ACHN (cell line): ENCODE measurements around the gene RBM22.

Experiments used
- DNase-seq: peaks from one replicate; pipeline ENCODE4 v3.0.0-alpha.2; 2015
- in situ Hi-C: cut with HindIII; loops from 2 replicates; pipeline ENCODE4 v1.10.0; 2017; ENCODE audit warnings: low sequenced_read_pairs, low pct_ligation_motif_present, low pct_unique_long_range_greater_than_20kb

RBM22 gene

GRCh38 chr5:150675069-150675468, 25.8 kb downstream of the RBM22 start:
- no peak for DNase-seq
- in situ Hi-C loops: no loop called here

- in situ Hi-C loops: no loop called here
Measured at GRCh38 chr5:150674341-150674821, 26.5 kb downstream of the RBM22 start.

GRCh38 chr5:150672884-150673275, 28.0 kb downstream of the RBM22 start:
- DNase-seq: no peak
- in situ Hi-C loops: no loop called here

More at GRCh38 chr5:150674341-150674821, 26.5 kb downstream of the RBM22 start:
- DNase-seq: no peak

DNA sequence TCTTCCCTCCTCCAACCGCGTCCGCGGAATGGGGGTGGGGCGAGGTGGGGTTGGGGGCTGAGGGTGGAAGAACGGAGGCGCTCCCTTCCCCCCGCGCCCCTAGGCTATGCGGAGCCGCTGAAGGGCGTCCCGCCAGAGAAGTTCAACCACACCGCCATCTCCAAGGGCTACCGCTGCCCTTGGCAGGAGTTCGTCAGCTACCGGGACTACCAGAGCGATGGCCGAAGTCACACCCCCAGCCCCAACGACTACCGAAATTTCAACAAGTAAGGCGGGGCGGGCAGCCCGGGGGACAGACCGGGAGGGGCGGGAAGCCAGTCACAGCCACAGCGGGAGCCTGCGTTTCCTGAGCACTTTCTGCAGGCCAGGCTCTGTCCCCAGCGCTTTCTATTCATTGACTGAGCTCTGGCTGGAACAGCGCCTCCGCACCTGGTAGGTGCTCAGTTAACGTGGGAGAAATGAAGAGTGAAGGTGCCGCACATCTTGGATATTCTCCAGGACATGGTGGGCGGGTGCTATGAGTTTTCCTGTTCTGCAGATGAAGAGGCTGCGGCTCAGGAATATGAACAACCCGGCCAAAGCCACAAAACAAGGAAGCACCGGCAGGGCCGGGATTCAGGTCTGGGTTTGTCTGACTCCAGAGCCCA, 28.5 kb downstream of the RBM22 start:
- DNase-seq: peak; percentile 12
- in situ Hi-C loops: no loop called here

DNA sequence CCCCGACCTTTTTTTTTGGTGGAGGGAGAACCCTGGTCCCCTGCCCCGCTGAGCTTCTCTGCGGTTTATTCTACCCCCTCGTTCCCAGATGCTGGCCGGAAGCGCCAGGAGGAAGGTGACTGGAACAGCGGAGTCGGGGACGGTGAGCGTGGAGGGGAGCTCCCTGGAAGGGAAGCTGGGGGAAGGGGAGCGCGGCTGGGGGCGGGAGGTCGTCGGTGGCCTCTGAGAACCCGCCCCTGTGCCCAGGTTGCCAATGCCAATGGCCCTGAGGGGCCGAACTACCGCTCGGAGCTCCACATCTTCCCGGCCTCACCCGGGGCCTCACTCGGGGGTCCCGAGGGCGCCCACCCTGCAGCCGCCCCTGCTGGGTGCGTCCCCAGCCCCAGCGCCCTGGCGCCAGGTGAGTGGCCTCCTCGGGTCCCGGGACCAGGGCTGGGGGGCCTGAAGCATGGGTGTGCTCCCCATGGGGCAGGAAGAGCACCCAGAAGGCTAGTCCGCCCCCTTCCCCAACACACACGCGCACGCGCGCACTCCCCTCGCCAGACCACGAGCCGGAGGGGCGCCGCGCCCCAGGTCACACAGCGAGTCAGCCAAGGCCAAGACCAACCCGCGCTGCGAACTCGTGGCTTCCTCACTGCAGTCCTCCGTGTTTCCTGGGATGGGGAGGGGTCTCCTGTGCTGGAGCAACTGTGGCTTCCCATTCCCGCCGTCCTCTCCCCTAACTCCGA, 29.2 kb downstream of the RBM22 start:
- in situ Hi-C loops: no loop called here
- no peak for DNase-seq

DNA sequence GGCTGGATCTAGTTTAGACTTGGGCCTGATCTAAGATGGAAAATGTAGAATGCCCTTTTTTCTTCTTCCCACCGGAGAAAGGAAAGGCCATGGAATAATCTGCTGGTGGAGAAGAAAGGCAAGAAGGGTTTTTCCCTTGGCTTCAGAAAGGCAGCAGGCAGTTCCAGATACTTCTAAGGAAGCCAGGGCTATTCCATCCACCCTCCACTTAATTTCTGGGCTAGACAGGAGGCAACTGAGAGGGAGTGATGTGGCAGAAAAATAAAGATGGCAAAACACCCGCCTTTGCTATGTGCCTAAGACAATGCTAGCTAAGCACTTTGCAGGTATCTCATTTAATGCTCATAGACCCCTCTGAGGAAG, 29.9 kb downstream of the RBM22 start:
- in situ Hi-C loops: no loop called here

DNA sequence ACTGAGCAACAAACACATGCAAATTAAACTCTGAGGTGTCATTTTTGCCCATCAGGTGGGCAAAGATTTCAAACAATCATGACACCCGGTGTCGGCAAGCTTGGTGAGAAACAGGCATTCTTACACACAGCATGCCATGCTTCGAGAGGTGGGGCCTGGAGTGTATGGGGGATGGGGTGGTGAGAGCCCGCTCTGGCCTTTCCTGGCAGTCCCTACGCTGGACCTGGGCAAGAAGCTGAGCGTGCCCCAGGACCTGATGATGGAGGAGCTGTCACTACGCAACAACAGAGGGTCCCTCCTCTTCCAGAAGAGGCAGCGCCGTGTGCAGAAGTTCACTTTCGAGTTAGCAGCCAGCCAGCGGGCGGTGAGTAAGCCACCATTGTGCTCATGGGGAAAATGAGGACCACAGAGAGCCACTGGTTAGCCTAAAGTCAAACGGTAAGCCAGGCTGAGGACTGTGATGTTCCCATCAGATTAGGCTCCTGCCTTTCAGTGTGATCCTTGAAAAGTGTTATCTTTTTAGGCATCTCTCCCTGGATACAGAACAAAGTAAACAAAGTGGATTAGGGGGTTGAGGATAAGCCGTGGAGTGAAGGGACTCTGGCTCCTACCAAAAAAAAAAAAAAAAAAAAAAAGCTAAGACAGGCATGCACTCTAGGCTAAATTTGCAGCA, 30.5 kb downstream of the RBM22 start:
- in situ Hi-C loops: no loop called here
- no peak for DNase-seq

More for the DNA sequence above, 29.9 kb downstream of the RBM22 start:
- no peak for DNase-seq

DNA sequence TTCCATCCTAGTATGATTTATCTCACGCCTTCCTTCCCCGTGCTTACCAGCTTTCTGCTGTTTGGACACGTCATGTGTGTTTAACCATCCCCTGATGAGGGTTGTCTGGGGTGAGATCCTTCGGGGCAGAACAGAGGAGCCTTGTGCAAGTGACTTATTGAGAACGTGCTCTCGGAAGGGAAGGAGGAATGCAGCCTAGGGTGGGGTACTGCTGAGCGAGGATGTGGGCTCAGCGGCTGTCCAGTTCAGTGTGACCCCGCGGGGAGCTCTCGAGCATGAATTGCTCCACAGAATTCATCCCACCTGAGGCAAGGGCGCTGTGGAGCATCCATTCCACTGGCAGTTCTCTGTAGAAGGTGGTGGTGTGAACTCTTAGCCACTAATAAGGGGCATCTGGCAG, 35.8 kb downstream of the RBM22 start:
- DNase-seq: no peak
- in situ Hi-C loops: no loop called here

GRCh38 chr5:150663936-150664335, 36.9 kb downstream of the RBM22 start:
- in situ Hi-C loops: no loop called here
- DNase-seq: no peak

DNA sequence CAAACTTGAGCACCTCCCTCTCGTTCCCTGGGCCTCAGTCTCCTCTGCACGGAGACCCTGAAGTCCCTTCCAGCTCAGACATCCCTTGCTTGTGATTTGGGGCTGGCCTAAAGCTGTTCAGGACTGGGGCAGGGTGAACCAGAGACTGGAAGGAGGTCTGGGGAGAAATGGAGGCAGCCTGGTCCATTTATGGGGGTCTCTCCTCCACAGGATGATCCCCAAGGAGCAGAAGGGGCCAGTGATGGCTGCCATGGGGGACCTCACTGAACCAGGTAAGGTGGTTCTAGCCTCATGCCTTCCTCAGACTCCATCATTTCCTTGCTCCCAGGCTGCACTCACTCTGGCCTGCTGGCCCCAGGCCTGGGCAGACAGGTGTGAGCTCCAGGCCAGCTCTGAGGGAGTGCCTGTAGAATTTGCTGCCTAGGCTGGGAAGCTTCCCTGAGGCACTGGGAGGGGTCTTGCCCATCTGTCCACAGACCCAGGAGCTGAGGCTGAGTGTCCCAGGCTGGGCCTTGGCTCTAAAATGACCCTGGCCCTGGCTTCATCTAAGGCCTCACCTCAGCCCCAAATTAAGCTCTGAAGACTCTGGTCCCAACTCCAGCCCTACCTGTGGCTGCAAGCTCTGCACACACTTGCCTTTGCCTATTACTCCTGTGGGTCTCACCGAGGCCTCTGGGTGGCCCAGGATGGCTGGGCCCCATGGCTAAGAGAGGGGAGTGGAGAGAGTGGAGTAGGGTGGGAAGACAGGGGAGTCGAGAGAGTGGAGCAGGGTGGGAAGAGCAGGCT, 37.9 kb downstream of the RBM22 start:
- in situ Hi-C loops: no loop called here
- DNase-seq: no peak

DNA sequence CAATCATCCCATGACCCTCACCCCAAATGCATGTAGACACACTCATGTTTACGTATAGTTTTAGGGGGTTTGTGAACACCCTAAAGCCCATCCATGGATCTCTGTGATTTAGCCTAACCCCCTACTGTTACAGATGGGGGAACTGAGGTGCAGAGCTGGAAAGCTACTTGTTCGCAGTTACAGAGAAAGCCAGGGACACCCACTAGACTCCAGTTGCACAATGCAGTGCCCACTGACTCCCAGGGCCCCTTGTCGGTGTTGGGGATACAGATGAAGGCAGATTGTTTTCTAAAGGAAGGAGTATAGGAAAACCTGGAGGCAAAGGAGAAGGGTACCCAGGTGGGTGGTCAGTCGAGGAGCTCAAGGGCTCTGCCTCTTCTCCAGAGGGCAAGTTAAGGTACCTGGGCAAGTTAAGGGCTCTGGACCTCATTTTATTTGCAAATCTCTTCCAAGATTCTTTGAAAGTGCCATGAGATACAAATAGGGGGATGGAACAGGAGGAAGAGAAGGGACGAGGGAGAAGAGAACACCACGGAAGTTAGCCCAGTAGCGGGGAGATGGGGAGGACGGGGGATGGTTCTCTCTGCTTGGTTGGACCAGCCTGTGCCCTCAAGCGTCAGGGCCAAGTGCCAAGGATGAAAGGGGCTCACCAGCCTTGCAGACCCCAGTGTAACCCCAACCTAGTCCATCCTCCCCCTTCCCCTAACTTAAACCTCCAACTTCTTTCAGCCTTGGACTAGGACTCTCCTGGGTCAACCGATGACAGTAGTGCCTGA, 38.9 kb downstream of the RBM22 start:
- in situ Hi-C loops: no loop called here
- no peak for DNase-seq

GRCh38 chr5:150661086-150661485, 39.8 kb downstream of the RBM22 start, which contains the start of gene MYOZ3:
TSS of gene MYOZ3 (plus strand) at chr5:150661251. CDS start at chr5:150662942, 1,691 bp downstream.
- no peak for DNase-seq
- in situ Hi-C loops: no loop called here

- DNase-seq: no peak
- in situ Hi-C loops: no loop called here
Measured at GRCh38 chr5:150660108-150660831, 40.6 kb downstream of the RBM22 start.

- in situ Hi-C loops: no loop called here
- DNase-seq: no peak
Measured at GRCh38 chr5:150659360-150660107, 41.3 kb downstream of the RBM22 start.

DNA sequence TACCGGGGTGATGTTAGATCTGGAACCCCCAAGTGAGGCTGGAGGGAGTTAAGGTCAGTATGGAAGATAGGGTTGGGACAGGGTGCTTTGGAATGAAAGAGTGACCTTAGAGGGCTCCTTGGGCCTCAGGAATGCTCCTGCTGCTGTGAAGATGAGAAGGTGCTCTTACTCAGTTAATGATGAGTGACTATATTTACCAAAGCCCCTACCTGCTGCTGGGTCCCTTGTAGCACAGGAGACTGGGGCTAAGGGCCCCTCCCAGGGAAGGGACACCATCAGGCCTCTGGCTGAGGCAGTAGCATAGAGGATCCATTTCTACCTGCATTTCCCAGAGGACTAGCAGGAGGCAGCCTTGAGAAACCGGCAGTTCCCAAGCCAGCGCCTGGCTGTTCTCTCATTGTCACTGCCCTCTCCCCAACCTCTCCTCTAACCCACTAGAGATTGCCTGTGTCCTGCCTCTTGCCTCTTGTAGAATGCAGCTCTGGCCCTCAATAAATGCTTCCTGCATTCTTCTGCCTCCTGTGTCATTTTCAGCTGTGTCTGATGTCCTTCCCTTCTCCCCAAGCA, 42.1 kb downstream of the RBM22 start:
- in situ Hi-C loops: no loop called here
- DNase-seq: no peak

DNA sequence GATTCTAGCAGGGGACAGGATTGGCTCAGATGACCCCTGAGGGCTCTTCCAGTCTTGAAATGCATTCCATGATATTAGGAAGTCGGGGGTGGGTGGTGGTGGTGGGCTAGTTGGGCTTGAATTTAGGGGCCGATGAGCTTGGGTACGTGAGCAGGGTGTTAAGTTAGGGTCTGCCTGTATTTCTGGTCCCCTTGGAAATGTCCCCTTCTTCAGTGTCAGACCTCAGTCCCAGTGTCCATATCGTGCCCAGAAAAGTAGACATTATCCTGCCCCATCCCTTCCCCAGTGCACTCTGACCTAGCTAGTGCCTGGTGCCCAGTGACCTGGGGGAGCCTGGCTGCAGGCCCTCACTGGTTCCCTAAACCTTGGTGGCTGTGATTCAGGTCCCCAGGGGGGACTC, 42.7 kb downstream of the RBM22 start:
- in situ Hi-C loops: no loop called here
- DNase-seq: no peak
